Stimulated activated CD8-positive, alpha-beta memory T cell treated with anti-CD3 and anti-CD28 coated beads, Interleukin-12 subunit alpha, Interleukin-12 subunit beta, amount 100 ng/mL, for 4 hours (primary cell): Measurements from ENCODE around the gene MYBPC2.
"Not testable (repeated sequence)": the region's sequence is repeated elsewhere in the genome, so short reads cannot be mapped to it uniquely, and the experiment has no call there.

Experiments
- DNase-seq: peaks from one replicate; pipeline ENCODE4 v3.0.0-alpha.2; 2020; ENCODE audit warnings: low read depth

Gene MYBPC2

GRCh38 chr19:50428772-50429463 lies 3.8 kb upstream of the MYBPC2 start:
- no peak for DNase-seq

- DNase-seq: no peak
These were observed 1.8 kb upstream of the MYBPC2 start for GRCh38 chr19:50430888-50431342.

DNA sequence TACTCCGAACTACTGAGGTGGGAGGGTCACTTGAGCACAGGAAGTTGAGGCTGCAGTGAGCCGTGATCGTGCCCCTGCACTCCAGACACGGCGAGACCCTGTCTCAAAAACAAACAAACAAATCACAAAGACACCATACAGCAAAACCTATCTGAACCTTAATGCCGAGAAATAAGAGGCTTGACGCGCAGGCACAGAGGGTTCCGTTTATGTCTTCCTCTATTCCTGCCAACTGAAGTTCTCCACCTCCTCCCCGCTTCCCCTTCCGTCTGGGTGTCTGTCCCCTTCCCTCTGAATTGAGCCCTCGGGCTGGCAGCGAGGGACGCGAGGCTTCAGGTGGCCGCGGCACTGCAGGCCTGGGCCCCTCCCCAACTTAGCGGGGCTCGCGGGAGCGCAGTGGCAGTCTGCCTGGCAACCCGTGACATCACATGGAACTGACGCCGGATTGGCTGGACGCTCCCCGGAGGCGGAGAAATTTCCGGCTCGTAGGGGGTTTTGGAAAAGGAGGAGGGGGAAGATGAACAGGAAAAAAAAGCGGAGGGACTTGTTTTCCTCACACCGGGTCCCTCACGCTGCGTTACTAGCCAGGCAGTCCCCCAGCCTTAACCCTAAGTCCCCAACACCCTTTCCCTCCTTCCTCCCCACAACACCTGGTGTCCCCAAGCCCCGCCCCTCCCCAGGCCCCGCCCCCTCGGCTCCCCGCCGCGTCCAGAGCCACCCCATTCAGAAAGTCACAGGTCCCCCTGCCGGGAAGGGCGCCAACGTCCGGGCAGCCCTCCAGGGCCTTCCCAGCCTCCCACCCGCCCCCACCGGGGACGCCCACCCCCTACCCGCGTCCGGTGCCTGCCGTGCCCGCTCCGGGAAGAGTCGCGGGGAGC lies 1.1 kb upstream of the MYBPC2 start:
- peak; percentile 78 for DNase-seq

GRCh38 chr19:50433201-50434180 lies 799 bp downstream of the MYBPC2 start:
- no peak for DNase-seq

- DNase-seq: no peak
These were observed 1.8 kb downstream of the MYBPC2 start for GRCh38 chr19:50434525-50434924.

DNA sequence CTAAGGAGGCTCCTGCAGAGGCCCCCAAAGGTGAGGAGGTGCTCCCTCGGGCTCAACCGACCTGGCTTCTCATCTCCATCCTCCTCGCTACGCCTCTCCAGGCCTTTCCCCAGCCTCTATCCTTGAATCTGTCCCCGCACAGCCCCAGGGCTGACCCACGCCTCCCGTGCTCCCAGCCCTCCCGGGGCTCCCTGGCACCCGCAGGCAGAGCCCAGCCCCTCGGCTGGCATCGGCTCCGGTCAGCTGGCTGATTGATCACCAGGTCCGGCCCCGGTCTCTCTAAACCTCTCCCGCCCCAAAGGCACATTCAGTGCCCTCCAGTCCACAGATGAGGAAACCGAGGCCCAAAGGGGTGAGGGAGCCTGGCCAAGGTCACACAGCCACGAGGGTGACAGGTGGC lies 2.5 kb downstream of the MYBPC2 start:
- no peak for DNase-seq

DNA sequence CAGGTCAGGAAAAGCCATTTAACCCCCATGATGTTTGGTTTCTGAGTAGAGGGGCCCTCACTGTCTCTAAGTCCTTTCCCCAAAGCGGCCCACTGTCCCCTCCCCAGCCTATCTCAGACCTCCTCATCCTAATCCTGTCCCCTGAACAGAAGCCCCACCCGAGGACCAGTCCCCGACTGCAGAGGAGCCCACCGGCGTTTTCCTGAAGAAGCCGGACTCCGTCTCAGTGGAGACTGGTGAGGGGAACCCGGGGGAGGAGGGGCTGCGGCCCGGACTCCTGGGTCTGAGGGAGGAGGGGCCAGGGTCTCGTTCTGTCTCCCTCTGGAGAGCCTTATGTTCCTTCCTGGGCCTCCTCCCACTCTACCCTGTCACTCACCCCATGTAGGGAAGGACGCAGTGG lies 2.9 kb downstream of the MYBPC2 start:
- DNase-seq: no peak

DNA sequence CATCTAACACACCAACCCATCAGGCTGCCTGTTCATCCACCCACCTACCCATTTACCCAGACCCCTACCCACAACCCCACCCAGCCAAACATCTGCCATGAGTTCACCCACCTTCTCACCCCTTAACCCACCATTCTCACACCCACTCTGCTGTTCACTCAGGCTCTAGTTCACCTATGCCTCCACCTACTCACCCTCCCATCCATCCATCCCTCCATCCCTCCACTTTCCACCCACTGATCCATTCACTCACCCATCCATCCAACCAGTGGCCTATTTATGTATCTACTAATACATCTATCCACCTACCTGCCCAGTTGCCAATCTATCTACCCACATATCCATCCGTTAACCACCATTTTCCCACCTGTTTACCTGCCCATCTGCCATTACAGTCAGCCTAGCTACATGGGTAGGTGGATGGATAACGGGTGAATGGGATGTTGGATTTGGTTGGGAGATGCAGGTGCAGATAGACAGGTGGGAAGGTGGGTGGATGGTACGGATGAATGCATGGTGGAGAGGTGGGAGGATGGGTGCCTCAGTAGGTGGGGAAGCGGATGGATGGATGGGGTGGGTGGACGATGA lies 5.3 kb downstream of the MYBPC2 start:
- no peak for DNase-seq

- not testable (repeated sequence) for DNase-seq
These were observed 6.4 kb downstream of the MYBPC2 start for GRCh38 chr19:50439130-50439529.

DNA sequence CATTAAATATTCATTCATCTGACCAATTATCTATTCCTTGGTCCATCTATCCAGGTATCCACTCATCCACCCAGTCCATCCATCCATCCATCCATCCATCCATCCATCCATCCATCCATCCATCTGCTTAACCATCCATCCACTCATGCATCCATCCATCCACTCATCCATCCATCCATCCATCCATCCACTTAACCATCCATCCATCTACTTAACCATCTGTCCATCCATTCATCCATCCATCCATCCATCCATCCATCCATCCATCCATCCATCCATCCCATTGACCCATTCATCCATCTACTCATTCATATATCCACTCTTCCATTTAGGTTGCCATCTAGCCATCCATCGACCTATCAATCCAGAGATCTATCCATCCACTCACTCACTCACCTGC lies 11.4 kb downstream of the MYBPC2 start:
- DNase-seq: no peak

DNA sequence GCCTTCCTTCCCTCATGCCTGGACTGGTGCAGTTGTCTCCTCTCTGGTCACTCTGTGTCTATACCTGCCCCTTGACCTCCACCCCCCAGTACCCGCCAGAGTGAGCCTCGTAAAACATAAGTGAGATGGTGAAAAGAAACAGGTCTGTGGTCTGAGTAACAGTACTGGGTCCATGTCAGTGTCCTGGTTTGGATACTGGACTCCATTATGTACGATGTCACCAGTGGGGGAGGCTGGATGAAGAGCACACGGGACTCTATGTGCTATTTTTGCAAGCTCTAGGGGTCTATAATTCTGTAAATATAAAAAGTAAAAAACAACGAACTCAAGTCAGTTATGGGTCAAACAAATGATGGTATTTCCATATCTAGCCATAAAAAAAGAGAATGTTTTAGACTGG lies 14.4 kb downstream of the MYBPC2 start:
- DNase-seq: no peak

DNA sequence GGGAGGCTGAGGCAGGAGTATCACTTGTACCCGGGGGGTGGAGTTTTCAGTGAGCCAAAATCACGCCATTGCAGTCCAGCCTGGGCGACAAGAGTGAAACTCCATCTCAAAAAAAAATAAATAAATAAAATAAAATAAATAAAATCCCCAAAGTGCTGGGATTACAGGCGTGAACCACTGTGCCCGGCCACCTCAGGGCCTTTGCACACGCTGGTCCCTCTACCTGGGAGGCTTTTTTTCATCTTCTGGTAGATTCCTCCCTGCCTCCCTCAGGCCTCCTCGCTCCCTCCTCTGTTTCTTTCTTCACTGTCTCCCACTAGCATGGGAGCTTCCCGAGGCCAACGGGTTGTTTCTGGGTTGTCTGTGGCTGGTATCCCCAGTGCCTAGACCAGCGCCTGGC lies 15.1 kb downstream of the MYBPC2 start:
- no peak for DNase-seq

DNA sequence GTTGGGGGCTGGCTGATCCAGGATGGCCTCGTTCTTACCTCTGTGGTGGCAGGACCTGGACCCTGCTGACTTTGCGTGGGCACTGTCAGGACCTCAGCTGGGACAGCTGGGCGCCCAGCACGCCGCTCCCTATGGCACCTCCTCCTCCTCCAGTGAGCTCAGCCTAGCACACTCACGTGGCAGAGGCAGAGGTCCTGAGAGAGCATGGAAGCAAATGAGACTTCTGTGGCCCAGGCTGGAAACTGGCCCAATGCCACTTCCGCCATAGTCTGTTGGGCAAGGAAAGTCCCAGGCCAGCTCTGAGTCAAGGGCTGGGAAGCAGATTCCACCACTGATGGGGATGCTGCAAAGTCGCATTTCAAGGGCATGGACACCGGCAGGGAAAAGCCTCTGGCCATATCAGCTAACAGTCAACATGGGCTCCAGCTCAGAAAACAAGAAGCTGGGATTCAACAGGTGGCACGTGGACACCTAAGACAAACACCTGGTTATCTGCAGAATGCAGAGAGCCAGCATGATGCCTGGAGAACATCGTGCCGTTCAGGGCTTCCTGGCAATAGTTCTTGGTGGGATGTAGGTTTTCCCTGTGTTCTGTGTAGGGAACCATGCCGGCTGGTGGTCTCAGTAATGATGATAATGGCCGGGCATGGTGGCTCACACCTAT lies 16.7 kb downstream of the MYBPC2 start:
- no peak for DNase-seq

DNA sequence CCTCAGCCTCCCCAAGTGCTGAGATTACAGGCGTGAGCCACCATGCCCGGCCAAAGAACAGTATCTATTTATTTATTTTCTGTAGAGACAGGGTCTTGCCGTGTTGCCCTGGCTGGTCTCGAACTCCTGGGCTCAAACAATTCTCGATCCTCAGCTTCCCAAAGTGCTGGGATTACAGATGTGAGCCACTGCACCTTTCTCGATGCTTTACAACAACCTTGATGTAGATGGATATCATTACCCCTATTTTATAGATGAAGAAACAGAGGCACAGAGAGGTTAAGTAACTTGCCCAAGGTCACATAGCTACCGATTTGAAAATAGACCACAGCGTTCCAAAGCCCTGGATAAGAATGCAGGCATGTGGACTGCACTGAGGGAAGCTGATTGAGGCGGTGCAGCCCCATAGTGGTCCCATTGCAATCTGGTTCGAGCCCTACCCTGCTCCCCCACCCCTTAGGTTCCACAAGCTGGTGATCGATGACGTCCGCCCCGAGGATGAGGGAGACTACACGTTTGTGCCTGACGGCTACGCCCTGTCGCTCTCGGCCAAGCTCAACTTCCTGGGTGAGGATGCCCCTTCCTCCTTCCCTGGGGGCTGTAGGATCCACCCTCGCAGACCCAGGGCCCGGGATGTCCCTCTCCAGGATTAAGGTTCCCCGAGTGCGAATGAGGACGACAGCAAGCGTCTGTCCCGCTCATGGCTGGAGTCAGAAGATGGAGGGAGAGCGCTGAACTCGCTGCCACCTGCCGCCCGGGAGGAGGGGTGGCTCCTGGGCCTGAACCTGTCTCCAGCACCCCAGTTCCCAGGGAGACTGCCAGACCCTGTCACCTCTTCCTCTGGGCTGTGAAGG lies 17.9 kb downstream of the MYBPC2 start:
- DNase-seq: no peak

- no peak for DNase-seq
These were observed 18.5 kb downstream of the MYBPC2 start for GRCh38 chr19:50451223-50451534.

DNA sequence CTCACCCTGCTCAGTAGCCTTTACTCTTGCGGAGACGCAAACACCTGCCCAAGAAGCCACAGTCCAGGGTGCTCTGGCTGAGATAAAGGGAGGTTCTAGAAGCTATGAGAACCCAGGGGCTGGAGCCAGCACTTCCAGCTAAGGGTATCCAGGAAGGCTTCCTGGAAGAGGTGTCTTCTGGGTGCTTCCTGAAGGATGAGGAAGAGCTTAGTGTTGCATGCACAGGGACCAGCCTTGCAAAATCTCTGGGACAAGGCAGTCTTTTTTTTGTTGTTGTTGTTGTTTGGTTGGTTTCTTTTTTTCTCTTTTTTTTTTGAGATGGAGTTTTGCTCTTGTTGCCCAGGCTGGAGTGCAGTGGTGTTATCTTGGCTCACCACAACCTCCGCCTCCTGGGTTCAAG lies 20.6 kb downstream of the MYBPC2 start:
- DNase-seq: no peak

GRCh38 chr19:50455992-50456391 lies 23.3 kb downstream of the MYBPC2 start:
- DNase-seq: no peak

DNA sequence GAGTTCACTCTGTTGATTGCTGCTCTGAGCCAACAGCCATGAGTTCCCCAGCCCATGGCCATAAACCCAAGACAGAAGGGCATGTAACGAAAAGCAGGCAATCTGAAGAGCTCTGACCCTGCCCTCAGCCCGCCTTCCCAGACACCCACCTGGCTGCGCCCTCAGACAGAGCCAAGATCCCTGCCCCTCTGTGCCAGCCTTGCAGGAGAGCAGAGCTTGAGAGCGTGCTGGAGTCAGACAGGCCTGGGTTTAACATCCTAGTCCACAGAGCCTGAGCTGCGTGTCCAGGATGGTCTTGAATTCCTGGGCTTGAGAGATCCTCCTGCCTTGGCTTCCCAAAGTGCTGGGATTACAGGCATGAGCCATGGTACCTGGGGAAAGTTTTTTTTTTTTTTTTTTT lies 24.6 kb downstream of the MYBPC2 start:
- no peak for DNase-seq

GRCh38 chr19:50458396-50459066 lies 25.8 kb downstream of the MYBPC2 start:
- no peak for DNase-seq

DNA sequence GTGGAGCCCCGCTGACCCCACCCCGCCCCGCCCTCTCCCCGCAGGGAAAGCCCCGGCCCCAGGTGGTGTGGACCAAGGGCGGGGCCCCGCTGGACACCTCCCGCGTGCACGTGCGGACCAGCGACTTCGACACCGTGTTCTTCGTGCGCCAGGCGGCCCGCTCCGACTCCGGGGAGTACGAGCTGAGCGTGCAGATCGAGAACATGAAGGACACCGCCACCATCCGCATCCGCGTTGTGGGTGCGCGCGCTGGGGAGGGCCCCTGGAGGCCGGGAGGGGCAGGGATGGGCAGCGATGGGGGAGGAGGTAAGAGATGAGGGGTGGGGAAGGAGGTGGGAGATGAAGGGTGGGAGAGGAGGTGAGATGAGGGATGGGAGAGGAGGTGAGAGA lies 26.4 kb downstream of the MYBPC2 start:
- no peak for DNase-seq
